ENCODE results near the gene OLA1. TPM values are rescaled to one million over a fixed set of nuclear protein-coding genes. Genes with fewer than 3 reads are reported as not detected.
A peak's percentile ranks its signal among the peaks of the same experiment; 100 is the strongest.

The OLA1 gene
- total and polyA plus RNA-seq, 2 of the 4 experiments (the other 2 are of a cell fraction), result 54.7 to 71.2 TPM

DNA sequence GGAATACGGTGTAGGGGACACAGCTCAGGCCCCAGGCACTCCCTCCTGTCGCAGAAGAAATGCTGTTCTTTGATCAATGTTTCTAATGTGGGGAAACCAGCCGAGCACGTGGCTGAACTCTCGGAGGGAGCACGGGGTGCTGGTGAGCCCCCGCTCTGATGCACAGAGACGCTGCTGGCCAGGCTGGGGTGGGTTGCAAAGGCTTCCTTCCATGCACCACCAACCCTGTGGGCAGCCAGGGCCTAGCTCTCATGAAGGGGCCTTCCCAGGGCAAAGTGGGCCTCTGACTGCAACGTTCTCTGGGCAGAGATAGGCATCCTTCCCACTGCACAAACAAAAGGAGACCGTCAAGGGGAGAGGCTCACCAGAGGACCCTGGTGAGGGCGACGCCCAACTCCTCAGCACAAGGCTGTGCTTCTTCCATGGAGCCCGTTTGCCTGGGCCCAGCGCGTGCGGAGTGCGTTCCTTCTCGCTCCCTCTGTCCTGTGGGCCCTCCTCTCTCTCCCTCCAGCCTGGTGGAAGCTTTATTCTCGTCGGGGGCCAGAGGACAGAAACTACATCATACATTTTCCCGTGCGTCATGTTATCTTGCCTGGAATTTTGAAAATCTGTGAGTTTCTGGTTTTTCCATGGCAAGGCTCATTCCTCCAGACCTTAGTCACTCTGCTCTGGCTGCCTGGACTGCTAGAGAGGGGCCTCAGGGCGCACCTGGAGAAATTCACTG lies 222.0 kb downstream of the OLA1 start:
- no peaks in the 10 kb centered on the region for H3K79me1 ChIP-seq (ENCODE audit: low read depth in 1 of 2, low read length in 2 of 2)
- peak overlapping the region; percentile 80 for H3K4ac ChIP-seq (ENCODE audit: low read depth, low read length)
- H2AK5ac ChIP-seq (ENCODE audit: low read depth, low read length), result peak overlapping the region; percentile 79
- H3K23ac ChIP-seq (ENCODE audit: low read depth, low read length), result peak overlapping the region; percentile 87
- no peaks in the 10 kb centered on the region for H4K20me1 ChIP-seq (ENCODE audit: insufficient read depth, low read length)
- H2BK20ac ChIP-seq (ENCODE audit: low read depth, low read length), result peak overlapping the region; percentile 41
- no peak overlapping the region for H3K4me2 ChIP-seq (ENCODE audit: low read depth, low read length)
- peaks cover 25% of the 10 kb centered on the region for H3K4me1 ChIP-seq (ENCODE audit: control insufficient read depth, insufficient read depth, low read length)
- H4K5ac ChIP-seq (ENCODE audit: low read depth, low read length), result peak overlapping the region; percentile 88
- H3K36me3 ChIP-seq (ENCODE audit: control insufficient read depth, insufficient read depth, low read length), result no peaks in the 10 kb centered on the region
- no CpG with 5 or more reads among the region's 23 CpGs for WGBS, 2 experiments (ENCODE audit: extremely low coverage in 2 of 2, insufficient read length in 1 of 2)
- TF ChIP-seq ELK1 (IDR thresholded peaks at IDR 0.05; ENCODE audit: borderline replicate concordance, low read depth, low read length) (no peak), NFE2L2 (IDR thresholded peaks at IDR 0.05; ENCODE audit: low read depth, low read length) (peak; percentile 39; the same call in 1 of the 2 replicates), MXI1 (IDR thresholded peaks at IDR 0.05; ENCODE audit: borderline replicate concordance, low read depth, low read length) (no peak)
- H3K56ac ChIP-seq (ENCODE audit: extremely low read depth, insufficient read depth, low read length), result no peak overlapping the region
- peaks cover 6% of the 10 kb centered on the region; the same call in 1 of the 2 replicates for H3K9me1 ChIP-seq (ENCODE audit: insufficient read depth, low read length)
- H2BK120ac ChIP-seq (ENCODE audit: low read depth, low read length), result peak overlapping the region; percentile 88
- in situ Hi-C loops (cut with MboI; ENCODE audit: low sequenced_read_pairs), result no loop called here
- ChIA-PET POLR2A (ENCODE audit: unreplicated experiment) (no interaction called here), CTCF (interaction anchor here (0.6 kb wide), 1 partner anchor 11 kb away, joined by 3 read pairs; no protein-coding TSS in a partner anchor)
- H2AFZ ChIP-seq (replicated peaks; ENCODE audit: low read length, poor library complexity), result peak overlapping the region; percentile 89
- dilution Hi-C loops (cut with HindIII; ENCODE audit: low sequenced_read_pairs, unreplicated experiment), result no loop called here
- no TSS peak for BruUV-seq (replicated peaks)
- H4K91ac ChIP-seq (ENCODE audit: insufficient read depth, low read depth, low read length), result peak overlapping the region; percentile 87
- H3K18ac ChIP-seq (ENCODE audit: low read depth, low read length), result peak overlapping the region; percentile 62
- H3K9ac ChIP-seq (ENCODE audit: low read depth, low read length), result no peak overlapping the region
- peak; percentile 36 for ATAC-seq (ENCODE audit: low read depth)
- H4K8ac ChIP-seq (ENCODE audit: low read depth in 2 of 2, low read length in 2 of 2), result peak overlapping the region; percentile 69 to 87; a peak in 3 of 4 replicates
- peak overlapping the region; percentile 76 for H3K14ac ChIP-seq (replicated peaks; ENCODE audit: low read depth, low read length)
- peak overlapping the region; percentile 60; the same call in 2 of the 3 replicates for H2BK15ac ChIP-seq (ENCODE audit: low read depth, low read length)
- no peaks in the 10 kb centered on the region for H3K9me3 ChIP-seq (ENCODE audit: control insufficient read depth, insufficient read depth, low read length)
- peak overlapping the region; percentile 89 for H3K27ac ChIP-seq (ENCODE audit: insufficient read depth, low read length)
- no peaks in the 10 kb centered on the region for H3K27me3 ChIP-seq (ENCODE audit: control insufficient read depth, insufficient read depth, low read length)
- intact Hi-C loops (cut with micrococcal nuclease), result no loop called here
- DNase-seq, result peak; percentile 88
- peak overlapping the region; percentile 97 for H2AK9ac ChIP-seq (replicated peaks; ENCODE audit: low read depth, low read length, poor library complexity)
- H2BK5ac ChIP-seq (ENCODE audit: low read depth, low read length, poor library complexity, severe bottlenecking), result peak overlapping the region; percentile 82
- no peak overlapping the region for H3K4me3 ChIP-seq (ENCODE audit: insufficient read depth, low read depth, low read length)

All from IMR-90 (cell line).